HCT116 (cell line): ENCODE results near the gene MTA3.

Experiments
- CEBPB ChIP-seq: IDR thresholded peaks from 2 replicates; pipeline ENCODE4 v1.6.1; 2012; ENCODE audit warnings: low read depth
- EZH2phosphoT487 ChIP-seq: fragments of 200-600 bp; IDR thresholded peaks from 2 replicates; pipeline ENCODE4 v1.6.1; 2018; ENCODE audit warnings: antibody characterized with exemption, borderline replicate concordance
- FOSL1 ChIP-seq: IDR thresholded peaks from 2 replicates; pipeline ENCODE4 v1.6.1; 2012; ENCODE audit warnings: low read depth
- POLR2A ChIP-seq: IDR thresholded peaks from 2 replicates; pipeline ENCODE4 v1.7.0; 2011; ENCODE audit warnings: borderline replicate concordance; ENCODE audit not compliant: insufficient read depth, insufficient read length; ENCODE audit errors: extremely low read depth
- POLR2AphosphoS5 ChIP-seq: IDR thresholded peaks from 2 replicates; pipeline ENCODE4 v1.6.1; 2011; ENCODE audit warnings: mild to moderate bottlenecking, low read depth, low read length, moderate library complexity
- RAD21 ChIP-seq: IDR thresholded peaks from 2 replicates; pipeline ENCODE4 v1.6.1; 2012; ENCODE audit warnings: low read depth, mild to moderate bottlenecking
- SIN3A ChIP-seq: IDR thresholded peaks from 2 replicates; pipeline ENCODE4 v1.6.1; 2012; ENCODE audit warnings: low read depth
- SP1 ChIP-seq: IDR thresholded peaks from 2 replicates; pipeline ENCODE4 v1.6.1; 2012; ENCODE audit warnings: low read depth
- TCF7L2 ChIP-seq: IDR thresholded peaks from 2 replicates; pipeline ENCODE4 v1.7.0; 2011; ENCODE audit warnings: borderline replicate concordance, inconsistent platforms; ENCODE audit not compliant: insufficient read depth, insufficient read length; ENCODE audit errors: extremely low read depth
- ZNF274 ChIP-seq: fragments of 200-500 bp; sonication (Bioruptor generic); IDR thresholded peaks from 2 replicates; pipeline ENCODE4 v1.6.1; 2014; ENCODE audit warnings: mild to moderate bottlenecking, low read depth, low read length, inconsistent platforms
- TF ChIP-seq, protein P1 (sequence below): IDR thresholded peaks from 2 replicates; pipeline ENCODE4 v1.6.1; 2012
- TF ChIP-seq, protein P2 (sequence below): IDR thresholded peaks from 2 replicates; pipeline ENCODE4 v1.6.1; 2012; ENCODE audit warnings: low read depth
- TF ChIP-seq, protein P3 (sequence below), 3 experiments: fragments of 200-600 bp in 1 of 3; sonication (generic) in 1 of 3; IDR thresholded peaks in 2 of 3; conservative IDR thresholded peaks in 1 of 3; 2 replicates each; pipeline ENCODE4 v1.5.1; 2012 to 2017; ENCODE audit warnings: low read depth in 2 of 3, low read length in 2 of 3, antibody characterized with exemption in 1 of 3, borderline replicate concordance in 1 of 3, control low read depth in 1 of 3, mild to moderate bottlenecking in 1 of 3, mixed read lengths in 1 of 3, mixed run types in 1 of 3, moderate library complexity in 1 of 3; ENCODE audit not compliant: insufficient read depth in 1 of 3
- TF ChIP-seq, protein P4 (sequence below): IDR thresholded peaks from 2 replicates; pipeline ENCODE4 v1.6.1; 2012

DNA sequence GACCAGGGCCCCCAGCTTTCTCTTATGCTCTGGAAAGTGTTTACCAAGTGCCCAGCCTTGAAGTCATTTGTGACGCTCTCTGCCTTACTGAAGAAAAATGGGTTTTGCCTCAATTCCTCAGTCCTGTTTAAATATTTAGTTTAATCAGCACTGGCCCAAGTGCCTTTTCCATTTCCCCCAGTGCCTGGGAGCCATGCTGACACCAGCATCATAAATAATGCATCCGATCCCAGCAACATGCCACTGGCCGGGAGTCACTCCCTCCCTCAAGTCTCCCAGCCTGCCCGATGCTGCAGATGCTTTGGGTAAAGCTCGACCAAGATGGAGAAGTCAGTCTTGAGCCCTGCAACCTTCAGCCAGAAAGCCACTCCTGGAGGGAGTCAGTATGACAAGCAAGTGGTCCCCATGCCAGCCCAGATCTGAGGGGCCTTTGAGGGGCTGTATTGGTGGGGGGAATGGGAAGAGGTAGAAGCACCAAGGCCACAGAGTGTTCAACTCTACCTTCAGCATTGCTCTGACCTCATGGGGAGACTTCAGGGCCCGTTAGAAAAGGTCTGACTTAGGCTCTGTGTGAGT is 12.0 kb upstream of the MTA3 start:
- TF ChIP-seq POLR2AphosphoS5 (no peak), POLR2A (no peak), FOSL1 (no peak), CEBPB (no peak), TCF7L2 (no peak), SIN3A (no peak), SP1 (no peak), EZH2phosphoT487 (no peak), ZNF274 (no peak), RAD21 (no peak)
- TF ChIP-seq, protein P1, sequence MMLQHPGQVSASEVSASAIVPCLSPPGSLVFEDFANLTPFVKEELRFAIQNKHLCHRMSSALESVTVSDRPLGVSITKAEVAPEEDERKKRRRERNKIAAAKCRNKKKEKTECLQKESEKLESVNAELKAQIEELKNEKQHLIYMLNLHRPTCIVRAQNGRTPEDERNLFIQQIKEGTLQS = no peak
- TF ChIP-seq, protein P2, sequence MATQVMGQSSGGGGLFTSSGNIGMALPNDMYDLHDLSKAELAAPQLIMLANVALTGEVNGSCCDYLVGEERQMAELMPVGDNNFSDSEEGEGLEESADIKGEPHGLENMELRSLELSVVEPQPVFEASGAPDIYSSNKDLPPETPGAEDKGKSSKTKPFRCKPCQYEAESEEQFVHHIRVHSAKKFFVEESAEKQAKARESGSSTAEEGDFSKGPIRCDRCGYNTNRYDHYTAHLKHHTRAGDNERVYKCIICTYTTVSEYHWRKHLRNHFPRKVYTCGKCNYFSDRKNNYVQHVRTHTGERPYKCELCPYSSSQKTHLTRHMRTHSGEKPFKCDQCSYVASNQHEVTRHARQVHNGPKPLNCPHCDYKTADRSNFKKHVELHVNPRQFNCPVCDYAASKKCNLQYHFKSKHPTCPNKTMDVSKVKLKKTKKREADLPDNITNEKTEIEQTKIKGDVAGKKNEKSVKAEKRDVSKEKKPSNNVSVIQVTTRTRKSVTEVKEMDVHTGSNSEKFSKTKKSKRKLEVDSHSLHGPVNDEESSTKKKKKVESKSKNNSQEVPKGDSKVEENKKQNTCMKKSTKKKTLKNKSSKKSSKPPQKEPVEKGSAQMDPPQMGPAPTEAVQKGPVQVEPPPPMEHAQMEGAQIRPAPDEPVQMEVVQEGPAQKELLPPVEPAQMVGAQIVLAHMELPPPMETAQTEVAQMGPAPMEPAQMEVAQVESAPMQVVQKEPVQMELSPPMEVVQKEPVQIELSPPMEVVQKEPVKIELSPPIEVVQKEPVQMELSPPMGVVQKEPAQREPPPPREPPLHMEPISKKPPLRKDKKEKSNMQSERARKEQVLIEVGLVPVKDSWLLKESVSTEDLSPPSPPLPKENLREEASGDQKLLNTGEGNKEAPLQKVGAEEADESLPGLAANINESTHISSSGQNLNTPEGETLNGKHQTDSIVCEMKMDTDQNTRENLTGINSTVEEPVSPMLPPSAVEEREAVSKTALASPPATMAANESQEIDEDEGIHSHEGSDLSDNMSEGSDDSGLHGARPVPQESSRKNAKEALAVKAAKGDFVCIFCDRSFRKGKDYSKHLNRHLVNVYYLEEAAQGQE = no peak
- TF ChIP-seq, protein P3, sequence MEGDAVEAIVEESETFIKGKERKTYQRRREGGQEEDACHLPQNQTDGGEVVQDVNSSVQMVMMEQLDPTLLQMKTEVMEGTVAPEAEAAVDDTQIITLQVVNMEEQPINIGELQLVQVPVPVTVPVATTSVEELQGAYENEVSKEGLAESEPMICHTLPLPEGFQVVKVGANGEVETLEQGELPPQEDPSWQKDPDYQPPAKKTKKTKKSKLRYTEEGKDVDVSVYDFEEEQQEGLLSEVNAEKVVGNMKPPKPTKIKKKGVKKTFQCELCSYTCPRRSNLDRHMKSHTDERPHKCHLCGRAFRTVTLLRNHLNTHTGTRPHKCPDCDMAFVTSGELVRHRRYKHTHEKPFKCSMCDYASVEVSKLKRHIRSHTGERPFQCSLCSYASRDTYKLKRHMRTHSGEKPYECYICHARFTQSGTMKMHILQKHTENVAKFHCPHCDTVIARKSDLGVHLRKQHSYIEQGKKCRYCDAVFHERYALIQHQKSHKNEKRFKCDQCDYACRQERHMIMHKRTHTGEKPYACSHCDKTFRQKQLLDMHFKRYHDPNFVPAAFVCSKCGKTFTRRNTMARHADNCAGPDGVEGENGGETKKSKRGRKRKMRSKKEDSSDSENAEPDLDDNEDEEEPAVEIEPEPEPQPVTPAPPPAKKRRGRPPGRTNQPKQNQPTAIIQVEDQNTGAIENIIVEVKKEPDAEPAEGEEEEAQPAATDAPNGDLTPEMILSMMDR (IDR thresholded peaks at IDR 0.05 in 2 of 3, conservative IDR thresholded peaks at IDR 0.05 in 1 of 3; ENCODE audit: borderline replicate concordance in 1 of 3, insufficient read depth in 1 of 3, low read depth in 2 of 3, low read length in 2 of 3) = no peak
- TF ChIP-seq, protein P4, sequence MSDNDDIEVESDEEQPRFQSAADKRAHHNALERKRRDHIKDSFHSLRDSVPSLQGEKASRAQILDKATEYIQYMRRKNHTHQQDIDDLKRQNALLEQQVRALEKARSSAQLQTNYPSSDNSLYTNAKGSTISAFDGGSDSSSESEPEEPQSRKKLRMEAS = no peak
